ENCODE measurements around the gene TMEFF1. TPM values are rescaled to one million over a fixed set of nuclear protein-coding genes. Genes with fewer than 3 reads are reported as not detected.

Gene TMEFF1
- total RNA-seq, 1 experiment from 2014 or later, result 2.7 TPM

GRCh38 chr9:100459963-100460362, 13.0 kb upstream of the TMEFF1 start:
- Mint-ChIP-seq H3K4me3 (ENCODE audit: unreplicated experiment) (no peak overlapping the region), H3K9me3 (ENCODE audit: unreplicated experiment) (no peaks in the 10 kb centered on the region), H3K4me1 (ENCODE audit: low read depth, unreplicated experiment) (peaks cover 2% of the 10 kb centered on the region), H3K27ac (ENCODE audit: unreplicated experiment) (no peak overlapping the region), H3K36me3 (ENCODE audit: insufficient read depth, unreplicated experiment) (no peaks in the 10 kb centered on the region), H3K27me3 (ENCODE audit: insufficient read depth, unreplicated experiment) (no peaks in the 10 kb centered on the region)
- ChIA-PET POLR2A (no interaction called here), CTCF (no interaction called here)
- H3K9me3 ChIP-seq, result no peaks in the 10 kb centered on the region
- DNase-seq, result no peak
- TF ChIP-seq CTCF (IDR thresholded peaks at IDR 0.05; ENCODE audit: insufficient read depth in 1 of 2, low read depth in 1 of 2, low read length in 1 of 2, severe bottlenecking in 1 of 2, unreplicated experiment in 1 of 2), result no peak
- no peaks in the 10 kb centered on the region for H3K4me1 ChIP-seq
- intact Hi-C loops (cut with micrococcal nuclease; ENCODE audit: unreplicated experiment), result no loop called here
- no peaks in the 10 kb centered on the region for H3K36me3 ChIP-seq (ENCODE audit: control insufficient read depth, insufficient read depth, low read length)
- no peaks in the 10 kb centered on the region for H3K27me3 ChIP-seq (replicated peaks; ENCODE audit: control insufficient read depth, insufficient read depth, low read length)
- BruUV-seq (replicated peaks), result no TSS peak
- H3K4me3 ChIP-seq (ENCODE audit: low read depth, low read length), result no peak overlapping the region

GRCh38 chr9:100465274-100465673, 7.7 kb upstream of the TMEFF1 start:
- BruUV-seq (replicated peaks), result no TSS peak
- no peak for DNase-seq
- no peaks in the 10 kb centered on the region for H3K27me3 ChIP-seq (replicated peaks; ENCODE audit: control insufficient read depth, insufficient read depth, low read length)
- no peak overlapping the region for H3K4me3 Mint-ChIP-seq (ENCODE audit: unreplicated experiment)
- intact Hi-C loops (cut with micrococcal nuclease; ENCODE audit: unreplicated experiment), result no loop called here
- H3K4me1 Mint-ChIP-seq (ENCODE audit: low read depth, unreplicated experiment), result peaks cover 5% of the 10 kb centered on the region
- ChIA-PET POLR2A (no interaction called here), CTCF (no interaction called here)
- no peaks in the 10 kb centered on the region for H3K27me3 Mint-ChIP-seq (ENCODE audit: insufficient read depth, unreplicated experiment)
- TF ChIP-seq CTCF (IDR thresholded peaks at IDR 0.05; ENCODE audit: insufficient read depth in 1 of 2, low read depth in 1 of 2, low read length in 1 of 2, severe bottlenecking in 1 of 2, unreplicated experiment in 1 of 2), result no peak
- H3K36me3 ChIP-seq (ENCODE audit: control insufficient read depth, insufficient read depth, low read length), result no peaks in the 10 kb centered on the region
- H3K36me3 Mint-ChIP-seq (ENCODE audit: insufficient read depth, unreplicated experiment), result no peaks in the 10 kb centered on the region
- H3K9me3 ChIP-seq, result no peaks in the 10 kb centered on the region
- no peak overlapping the region for H3K4me3 ChIP-seq (ENCODE audit: low read depth, low read length)
- no peak overlapping the region for H3K27ac Mint-ChIP-seq (ENCODE audit: unreplicated experiment)
- peaks cover 5% of the 10 kb centered on the region; the same call in 1 of the 2 replicates for H3K4me1 ChIP-seq
- H3K9me3 Mint-ChIP-seq (ENCODE audit: unreplicated experiment), result no peaks in the 10 kb centered on the region

- ChIA-PET POLR2A (no interaction called here), CTCF (no interaction called here)
- no peak overlapping the region for H3K4me3 ChIP-seq (ENCODE audit: low read depth, low read length)
- H3K36me3 Mint-ChIP-seq (ENCODE audit: insufficient read depth, unreplicated experiment), result no peaks in the 10 kb centered on the region
- no TSS peak for BruUV-seq (replicated peaks)
- H3K27me3 Mint-ChIP-seq (ENCODE audit: insufficient read depth, unreplicated experiment), result no peaks in the 10 kb centered on the region
- H3K4me3 Mint-ChIP-seq (ENCODE audit: unreplicated experiment), result no peak overlapping the region
- intact Hi-C loops (cut with micrococcal nuclease; ENCODE audit: unreplicated experiment), result no loop called here
- H3K27ac Mint-ChIP-seq (ENCODE audit: unreplicated experiment), result no peak overlapping the region
- H3K36me3 ChIP-seq (ENCODE audit: control insufficient read depth, insufficient read depth, low read length), result no peaks in the 10 kb centered on the region
- peaks cover 5% of the 10 kb centered on the region for H3K4me1 Mint-ChIP-seq (ENCODE audit: low read depth, unreplicated experiment)
- no peaks in the 10 kb centered on the region for H3K27me3 ChIP-seq (replicated peaks; ENCODE audit: control insufficient read depth, insufficient read depth, low read length)
- no peak for TF ChIP-seq CTCF (IDR thresholded peaks at IDR 0.05; ENCODE audit: insufficient read depth in 1 of 2, low read depth in 1 of 2, low read length in 1 of 2, severe bottlenecking in 1 of 2, unreplicated experiment in 1 of 2)
- H3K9me3 Mint-ChIP-seq (ENCODE audit: unreplicated experiment), result no peaks in the 10 kb centered on the region
- peaks cover 5% of the 10 kb centered on the region; the same call in 1 of the 2 replicates for H3K4me1 ChIP-seq
- DNase-seq, result no peak
- no peaks in the 10 kb centered on the region for H3K9me3 ChIP-seq
Measured at GRCh38 chr9:100465761-100466160, 7.2 kb upstream of the TMEFF1 start.
